Measurements from ENCODE around the gene MAGEB4. TPM values are rescaled to one million over a fixed set of nuclear protein-coding genes. Genes with fewer than 3 reads are reported as not detected.

MAGEB4 gene
- total and polyA plus RNA-seq, 2 of the 4 experiments (the other 2 are of a cell fraction) = not detected

GRCh38 chrX:30220661-30221060 lies 21.1 kb upstream of the MAGEB4 start:
- Histone ChIP-seq H2BK15ac (ENCODE audit: low read depth, low read length) (no peak overlapping the region), H3K4me1 (ENCODE audit: control insufficient read depth, insufficient read depth, low read length) (no peaks in the 10 kb centered on the region), H3K14ac (replicated peaks; ENCODE audit: low read depth, low read length) (no peak overlapping the region), H2BK5ac (ENCODE audit: low read depth, low read length, poor library complexity, severe bottlenecking) (no peak overlapping the region), H3K4me2 (ENCODE audit: low read depth, low read length) (no peak overlapping the region), H2AFZ (replicated peaks; ENCODE audit: low read length, poor library complexity) (no peak overlapping the region), H3K4ac (ENCODE audit: low read depth, low read length) (no peak overlapping the region), H3K27ac (ENCODE audit: insufficient read depth, low read length) (no peak overlapping the region), H2BK120ac (ENCODE audit: low read depth, low read length) (no peak overlapping the region), H3K79me1 (ENCODE audit: low read depth in 1 of 2, low read length in 2 of 2) (no peaks in the 10 kb centered on the region), H3K18ac (ENCODE audit: low read depth, low read length) (no peak overlapping the region), H2AK9ac (replicated peaks; ENCODE audit: low read depth, low read length, poor library complexity) (no peak overlapping the region), H3K4me3 (ENCODE audit: insufficient read depth, low read depth, low read length) (no peak overlapping the region), H3K9me1 (ENCODE audit: insufficient read depth, low read length) (no peaks in the 10 kb centered on the region), H3K56ac (ENCODE audit: extremely low read depth, insufficient read depth, low read length) (no peak overlapping the region), H3K36me3 (ENCODE audit: control insufficient read depth, insufficient read depth, low read length) (no peaks in the 10 kb centered on the region), H4K20me1 (ENCODE audit: insufficient read depth, low read length) (no peaks in the 10 kb centered on the region), H3K27me3 (ENCODE audit: control insufficient read depth, insufficient read depth, low read length) (no peaks in the 10 kb centered on the region), H4K8ac (ENCODE audit: low read depth in 2 of 2, low read length in 2 of 2) (no peak overlapping the region), H2AK5ac (ENCODE audit: low read depth, low read length) (no peak overlapping the region), H4K91ac (ENCODE audit: insufficient read depth, low read depth, low read length) (no peak overlapping the region), H3K9me3 (ENCODE audit: control insufficient read depth, insufficient read depth, low read length) (no peaks in the 10 kb centered on the region), H4K5ac (ENCODE audit: low read depth, low read length) (no peak overlapping the region), H3K9ac (ENCODE audit: low read depth, low read length) (no peak overlapping the region), H2BK20ac (ENCODE audit: low read depth, low read length) (no peak overlapping the region), H3K23ac (ENCODE audit: low read depth, low read length) (no peak overlapping the region)
- no peak for ATAC-seq (ENCODE audit: low read depth)
- POLR2A ChIA-PET (ENCODE audit: unreplicated experiment) = no interaction called here
- TF ChIP-seq RFX5 (IDR thresholded peaks at IDR 0.05; ENCODE audit: low read depth, low read length) (no peak), MXI1 (IDR thresholded peaks at IDR 0.05; ENCODE audit: borderline replicate concordance, low read depth, low read length) (no peak), MAFK (IDR thresholded peaks at IDR 0.05; ENCODE audit: low read depth, low read length) (no peak), ELK1 (IDR thresholded peaks at IDR 0.05; ENCODE audit: borderline replicate concordance, low read depth, low read length) (no peak), FOS (IDR thresholded peaks at IDR 0.05; ENCODE audit: low read depth, low read length) (no peak), RAD21 (IDR thresholded peaks at IDR 0.05; ENCODE audit: low read length) (no peak), CEBPB (IDR thresholded peaks at IDR 0.05; ENCODE audit: low read depth, low read length) (no peak), BHLHE40 (IDR thresholded peaks at IDR 0.05; ENCODE audit: low read depth, low read length) (no peak), USF2 (IDR thresholded peaks at IDR 0.05; ENCODE audit: low read depth, low read length) (no peak), RCOR1 (IDR thresholded peaks at IDR 0.05; ENCODE audit: insufficient replicate concordance, low read length) (no peak), CTCF (conservative IDR thresholded peaks at IDR 0.05; ENCODE audit: low read depth, low read length) (no peak), CHD1 (IDR thresholded peaks at IDR 0.05; ENCODE audit: low read depth, low read length) (no peak), SMC3 (IDR thresholded peaks at IDR 0.05; ENCODE audit: low read depth, low read length) (no peak), MAZ (IDR thresholded peaks at IDR 0.05; ENCODE audit: borderline replicate concordance, low read depth, low read length) (no peak), NFE2L2 (IDR thresholded peaks at IDR 0.05; ENCODE audit: low read depth, low read length) (no peak), POLR2A (IDR thresholded peaks at IDR 0.05; ENCODE audit: low read depth, low read length) (no peak)
- no CpG with 5 or more reads among the region's 5 CpGs for WGBS, 2 experiments (ENCODE audit: extremely low coverage in 2 of 2, insufficient read length in 1 of 2)
- CTCF ChIA-PET = no interaction called here
- dilution Hi-C loops (cut with HindIII; ENCODE audit: low sequenced_read_pairs, unreplicated experiment) = no loop called here
- DNase-seq = no peak
- intact Hi-C loops (cut with micrococcal nuclease) = no loop called here
- in situ Hi-C loops (cut with MboI; ENCODE audit: low sequenced_read_pairs) = no loop called here
- no TSS peak for BruUV-seq (replicated peaks)

All from IMR-90 (cell line).